Measurements from ENCODE around the gene DPP10. TPM values are rescaled to one million over a fixed set of nuclear protein-coding genes. Genes with fewer than 3 reads are reported as not detected.

Gene DPP10
- total RNA-seq, 1 experiment from 2014 or later = not detected

DNA sequence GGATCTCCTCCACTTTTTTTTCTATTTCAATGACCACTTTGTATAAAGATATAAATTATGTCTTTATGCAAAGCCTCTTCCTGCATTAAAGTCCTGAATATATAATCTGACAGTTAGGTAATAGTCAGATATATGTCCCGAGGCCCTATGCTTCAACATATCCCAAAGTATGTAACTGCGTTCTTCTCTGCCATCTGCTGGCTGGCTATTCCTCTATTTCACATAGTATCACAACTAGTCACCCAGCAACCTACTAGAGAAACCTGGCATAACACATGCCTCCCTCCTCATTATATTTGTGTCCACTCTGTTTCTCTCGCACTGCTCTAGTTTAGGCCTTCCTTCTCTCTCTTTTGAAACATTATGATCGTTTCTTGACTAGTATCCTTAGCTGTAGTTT is 640.8 kb downstream of the DPP10 start:
- TF ChIP-seq, protein P1, sequence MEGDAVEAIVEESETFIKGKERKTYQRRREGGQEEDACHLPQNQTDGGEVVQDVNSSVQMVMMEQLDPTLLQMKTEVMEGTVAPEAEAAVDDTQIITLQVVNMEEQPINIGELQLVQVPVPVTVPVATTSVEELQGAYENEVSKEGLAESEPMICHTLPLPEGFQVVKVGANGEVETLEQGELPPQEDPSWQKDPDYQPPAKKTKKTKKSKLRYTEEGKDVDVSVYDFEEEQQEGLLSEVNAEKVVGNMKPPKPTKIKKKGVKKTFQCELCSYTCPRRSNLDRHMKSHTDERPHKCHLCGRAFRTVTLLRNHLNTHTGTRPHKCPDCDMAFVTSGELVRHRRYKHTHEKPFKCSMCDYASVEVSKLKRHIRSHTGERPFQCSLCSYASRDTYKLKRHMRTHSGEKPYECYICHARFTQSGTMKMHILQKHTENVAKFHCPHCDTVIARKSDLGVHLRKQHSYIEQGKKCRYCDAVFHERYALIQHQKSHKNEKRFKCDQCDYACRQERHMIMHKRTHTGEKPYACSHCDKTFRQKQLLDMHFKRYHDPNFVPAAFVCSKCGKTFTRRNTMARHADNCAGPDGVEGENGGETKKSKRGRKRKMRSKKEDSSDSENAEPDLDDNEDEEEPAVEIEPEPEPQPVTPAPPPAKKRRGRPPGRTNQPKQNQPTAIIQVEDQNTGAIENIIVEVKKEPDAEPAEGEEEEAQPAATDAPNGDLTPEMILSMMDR (IDR thresholded peaks at IDR 0.05) = peak; percentile 13; the same call in 1 of the 2 replicates
- TF ChIP-seq, protein P2, sequence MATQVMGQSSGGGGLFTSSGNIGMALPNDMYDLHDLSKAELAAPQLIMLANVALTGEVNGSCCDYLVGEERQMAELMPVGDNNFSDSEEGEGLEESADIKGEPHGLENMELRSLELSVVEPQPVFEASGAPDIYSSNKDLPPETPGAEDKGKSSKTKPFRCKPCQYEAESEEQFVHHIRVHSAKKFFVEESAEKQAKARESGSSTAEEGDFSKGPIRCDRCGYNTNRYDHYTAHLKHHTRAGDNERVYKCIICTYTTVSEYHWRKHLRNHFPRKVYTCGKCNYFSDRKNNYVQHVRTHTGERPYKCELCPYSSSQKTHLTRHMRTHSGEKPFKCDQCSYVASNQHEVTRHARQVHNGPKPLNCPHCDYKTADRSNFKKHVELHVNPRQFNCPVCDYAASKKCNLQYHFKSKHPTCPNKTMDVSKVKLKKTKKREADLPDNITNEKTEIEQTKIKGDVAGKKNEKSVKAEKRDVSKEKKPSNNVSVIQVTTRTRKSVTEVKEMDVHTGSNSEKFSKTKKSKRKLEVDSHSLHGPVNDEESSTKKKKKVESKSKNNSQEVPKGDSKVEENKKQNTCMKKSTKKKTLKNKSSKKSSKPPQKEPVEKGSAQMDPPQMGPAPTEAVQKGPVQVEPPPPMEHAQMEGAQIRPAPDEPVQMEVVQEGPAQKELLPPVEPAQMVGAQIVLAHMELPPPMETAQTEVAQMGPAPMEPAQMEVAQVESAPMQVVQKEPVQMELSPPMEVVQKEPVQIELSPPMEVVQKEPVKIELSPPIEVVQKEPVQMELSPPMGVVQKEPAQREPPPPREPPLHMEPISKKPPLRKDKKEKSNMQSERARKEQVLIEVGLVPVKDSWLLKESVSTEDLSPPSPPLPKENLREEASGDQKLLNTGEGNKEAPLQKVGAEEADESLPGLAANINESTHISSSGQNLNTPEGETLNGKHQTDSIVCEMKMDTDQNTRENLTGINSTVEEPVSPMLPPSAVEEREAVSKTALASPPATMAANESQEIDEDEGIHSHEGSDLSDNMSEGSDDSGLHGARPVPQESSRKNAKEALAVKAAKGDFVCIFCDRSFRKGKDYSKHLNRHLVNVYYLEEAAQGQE (IDR thresholded peaks at IDR 0.05; ENCODE audit: insufficient read depth in 1 of 2, low read depth in 2 of 2, low read length in 1 of 2) = no peak
- POLR2A ChIA-PET = no interaction called here
- DNase-seq (ENCODE audit: low read depth, low spot score) (no peak), ATAC-seq (no peak)
- in situ Hi-C loops (cut with HindIII; ENCODE audit: low pct_unique_long_range_greater_than_20kb, low sequenced_read_pairs) = no loop called here
- BruUV-seq (replicated peaks) = no TSS peak
- Histone ChIP-seq H3K4me3 (ENCODE audit: low read depth in 2 of 2, low read length in 2 of 2) (no peak overlapping the region), H3K4me1 (ENCODE audit: control insufficient read depth, insufficient read depth, low read length) (no peaks in the 10 kb centered on the region), H3K27me3 (ENCODE audit: control insufficient read depth, insufficient read depth, low read length) (no peaks in the 10 kb centered on the region), H3K9me3 (ENCODE audit: control insufficient read depth, insufficient read depth, low read depth, low read length) (no peaks in the 10 kb centered on the region), H3K27ac (ENCODE audit: low read length) (no peak overlapping the region), H3K36me3 (ENCODE audit: control insufficient read depth, insufficient read depth, low read length) (no peaks in the 10 kb centered on the region)
- intact Hi-C loops (cut with micrococcal nuclease; ENCODE audit: unreplicated experiment) = loop anchor here (10.0 kb wide), 1 partner anchor 128 kb away; no protein-coding TSS in a partner anchor
- CTCF ChIA-PET = no interaction called here

DNA sequence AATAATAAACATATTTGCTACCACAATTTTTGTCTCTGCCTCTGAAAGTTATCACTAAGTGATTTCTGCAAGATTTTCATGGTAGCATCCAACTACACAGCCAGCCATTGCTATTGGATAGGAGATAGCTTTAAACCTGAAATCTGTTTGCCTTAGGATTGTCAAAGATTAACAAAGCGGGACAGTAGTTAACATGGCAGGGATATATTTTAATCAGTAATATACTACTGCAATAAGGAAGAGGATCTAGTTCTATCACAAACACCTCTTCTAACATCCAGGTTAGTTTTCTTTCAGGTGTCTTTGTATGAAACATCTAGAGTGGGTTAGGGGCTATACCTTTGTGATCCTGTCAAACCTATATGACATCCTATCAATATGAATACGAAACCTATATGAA is 641.3 kb downstream of the DPP10 start:
- Histone ChIP-seq H3K27ac (ENCODE audit: low read length) (no peak overlapping the region), H3K36me3 (ENCODE audit: control insufficient read depth, insufficient read depth, low read length) (no peaks in the 10 kb centered on the region), H3K9me3 (ENCODE audit: control insufficient read depth, insufficient read depth, low read depth, low read length) (no peaks in the 10 kb centered on the region), H3K4me1 (ENCODE audit: control insufficient read depth, insufficient read depth, low read length) (no peaks in the 10 kb centered on the region), H3K4me3 (ENCODE audit: low read depth in 2 of 2, low read length in 2 of 2) (no peak overlapping the region), H3K27me3 (ENCODE audit: control insufficient read depth, insufficient read depth, low read length) (no peaks in the 10 kb centered on the region)
- TF ChIP-seq TCF7L2 (IDR thresholded peaks at IDR 0.05; ENCODE audit: low read depth, low read length) (no peak), POLR2AphosphoS5 (IDR thresholded peaks at IDR 0.05; ENCODE audit: low read depth, low read length) (no peak), SIN3A (IDR thresholded peaks at IDR 0.05; ENCODE audit: borderline replicate concordance, insufficient read depth, low read depth, low read length) (no peak)
- TF ChIP-seq, protein P2 (IDR thresholded peaks at IDR 0.05; ENCODE audit: insufficient read depth in 1 of 2, low read depth in 2 of 2, low read length in 1 of 2) = no peak
- TF ChIP-seq, protein P1 (IDR thresholded peaks at IDR 0.05) = no peak
- ChIA-PET POLR2A (no interaction called here), CTCF (no interaction called here)
- ATAC-seq = no peak
- no TSS peak for BruUV-seq (replicated peaks)
- no peak for DNase-seq (ENCODE audit: low read depth, low spot score)
- intact Hi-C loops (cut with micrococcal nuclease; ENCODE audit: unreplicated experiment) (loop anchor here (10.0 kb wide), 1 partner anchor 129 kb away; no protein-coding TSS in a partner anchor), in situ Hi-C loops (cut with HindIII; ENCODE audit: low pct_unique_long_range_greater_than_20kb, low sequenced_read_pairs) (no loop called here)
